Esophagus (tissue), 2 donors: ENCODE data around the gene CREB3L2. TPM values are rescaled to one million over a fixed set of nuclear protein-coding genes. Genes with fewer than 3 reads are reported as not detected.

Experiments used
- H3K27ac ChIP-seq, 2 donors: one replicate each; pipeline ENCODE4 v1.5.1; 2013; ENCODE audit warnings: low read depth in 2 of 2, mild to moderate bottlenecking in 2 of 2, inconsistent platforms in 1 of 2, low read length in 1 of 2, moderate library complexity in 1 of 2
- H3K27me3 ChIP-seq, 2 donors: one replicate each; pipeline ENCODE4 v1.6.1; 2013; ENCODE audit warnings: low read length in 2 of 2, control low read depth in 1 of 2, mild to moderate bottlenecking in 1 of 2; ENCODE audit not compliant: insufficient read depth in 2 of 2, control insufficient read depth in 1 of 2
- H3K36me3 ChIP-seq, 2 donors: one replicate each; pipeline ENCODE4 v1.6.1; 2013; ENCODE audit warnings: low read length in 1 of 2; ENCODE audit not compliant: control insufficient read depth in 2 of 2, insufficient read depth in 2 of 2
- H3K4me1 ChIP-seq, 2 donors: one replicate each; pipeline ENCODE4 v1.6.1; 2013; ENCODE audit warnings: low read length in 1 of 2; ENCODE audit not compliant: control insufficient read depth in 2 of 2, insufficient read depth in 2 of 2
- H3K4me3 ChIP-seq, 2 donors: one replicate each; pipeline ENCODE4 v1.5.1; 2013; ENCODE audit warnings: low read length in 2 of 2, mild to moderate bottlenecking in 2 of 2, low read depth in 1 of 2, moderate library complexity in 1 of 2
- H3K9me3 ChIP-seq, 2 donors: one replicate each; pipeline ENCODE4 v1.6.1; 2013; ENCODE audit warnings: mild to moderate bottlenecking in 2 of 2, low read depth in 1 of 2, low read length in 1 of 2, moderate library complexity in 1 of 2; ENCODE audit not compliant: control insufficient read depth in 2 of 2, insufficient read depth in 1 of 2
- WGBS, 2 donors: extraction: QIAGEN DNeasy Blood & Tissue Kit; methylation state at CpG; one replicate each; pipeline ENCODE4 v1.1.7; 2013; 5-methylcytosine and 5-hydroxymethylcytosine counted together
- polyA plus RNA-seq, 2 donors: library from polyadenylated mRNA; stranded (reverse); fragments of 200-250 nt; gene quantifications; one replicate each; pipeline ENCODE4 v1.2.3, GENCODE V29; 2013
- donor health status: healthy with polysubstance abuse.
- donor health status: Bipolar disorder and iron deficiency.

The CREB3L2 gene
- polyA plus RNA-seq, 2 donors = 4.9 to 7.3 TPM

DNA sequence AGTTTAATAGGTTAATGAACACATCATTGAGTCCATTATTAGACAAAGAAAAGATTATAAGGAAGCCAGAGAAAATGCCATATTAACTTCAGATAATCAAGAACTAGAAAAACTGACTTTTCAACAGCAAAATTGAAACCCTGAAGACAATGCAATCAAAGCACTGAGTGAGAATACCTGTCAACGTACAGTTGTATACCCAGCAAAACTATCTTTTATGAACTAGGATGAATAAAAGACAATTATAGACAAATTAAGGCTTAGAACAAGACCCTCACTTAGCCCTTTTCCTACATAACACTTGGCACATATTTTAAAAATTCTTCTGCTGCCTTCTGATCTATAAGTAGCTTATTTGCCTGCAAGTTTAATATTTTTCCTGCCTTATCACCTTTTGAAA is 136.1 kb downstream of the CREB3L2 start:
- Histone ChIP-seq H3K36me3 (peaks cover 0 to 2% of the 10 kb centered on the region in 2 donors), H3K9me3 (no peaks in the 10 kb centered on the region), H3K27ac (no peak overlapping the region), H3K4me1 (no peaks in the 10 kb centered on the region), H3K27me3 (no peaks in the 10 kb centered on the region), H3K4me3 (no peak overlapping the region)
- 97 to 100% methylated on average over 1 of the region's 1 CpG for WGBS, 2 donors

DNA sequence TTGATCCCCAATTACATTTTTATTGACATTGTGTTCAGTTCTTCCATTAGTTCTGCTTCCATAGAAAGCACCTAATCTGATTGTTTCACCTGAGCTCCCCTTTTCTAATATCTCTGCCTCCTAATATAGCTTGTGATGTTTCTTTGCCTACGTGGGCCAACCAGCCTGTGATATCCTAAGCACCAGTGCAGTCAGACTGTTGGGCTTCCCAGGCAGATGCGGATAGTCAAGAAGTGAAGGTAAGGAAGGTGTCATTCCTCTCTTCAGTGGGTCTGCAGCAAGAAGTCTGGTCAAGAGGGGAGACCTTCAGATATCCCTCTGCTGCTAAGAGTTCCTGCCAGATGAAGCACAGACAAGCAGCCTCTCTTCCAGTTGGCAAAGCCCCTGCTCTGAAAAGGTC is 138.9 kb downstream of the CREB3L2 start:
- WGBS, 2 donors = 94 to 95% methylated on average over 2 of the region's 2 CpGs
- Histone ChIP-seq H3K27ac (no peak overlapping the region), H3K4me1 (no peaks in the 10 kb centered on the region), H3K36me3 (peaks cover 2 to 3% of the 10 kb centered on the region in 2 donors), H3K4me3 (no peak overlapping the region), H3K9me3 (no peaks in the 10 kb centered on the region), H3K27me3 (no peaks in the 10 kb centered on the region)

DNA sequence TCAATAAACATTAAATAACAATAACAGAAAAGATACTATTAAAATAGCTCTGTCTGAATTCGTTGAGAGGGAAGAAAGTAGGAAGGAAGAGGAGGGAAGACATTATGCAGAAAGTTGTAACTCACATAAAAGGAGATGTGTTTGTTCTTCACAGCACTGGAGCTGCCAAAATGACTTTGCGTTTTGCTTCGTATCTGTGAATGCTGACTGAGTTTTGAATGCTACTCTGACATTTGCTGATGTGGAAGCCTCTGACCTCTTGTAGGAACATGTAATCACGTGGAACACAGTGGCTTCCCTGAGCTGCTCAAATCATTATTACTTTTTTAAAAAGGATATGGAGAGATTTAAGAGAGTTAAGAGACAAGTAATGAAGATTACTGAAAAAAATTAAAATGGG is 139.5 kb downstream of the CREB3L2 start:
- no peak overlapping the region for H3K27ac ChIP-seq
- H3K9me3 ChIP-seq = no peaks in the 10 kb centered on the region
- H3K27me3 ChIP-seq = no peaks in the 10 kb centered on the region
- no peaks in the 10 kb centered on the region for H3K4me1 ChIP-seq
- H3K4me3 ChIP-seq = no peak overlapping the region
- H3K36me3 ChIP-seq = peaks cover 2 to 3% of the 10 kb centered on the region in 2 donors
- 56 to 59% methylated on average over 4 of the region's 4 CpGs for WGBS, 2 donors

DNA sequence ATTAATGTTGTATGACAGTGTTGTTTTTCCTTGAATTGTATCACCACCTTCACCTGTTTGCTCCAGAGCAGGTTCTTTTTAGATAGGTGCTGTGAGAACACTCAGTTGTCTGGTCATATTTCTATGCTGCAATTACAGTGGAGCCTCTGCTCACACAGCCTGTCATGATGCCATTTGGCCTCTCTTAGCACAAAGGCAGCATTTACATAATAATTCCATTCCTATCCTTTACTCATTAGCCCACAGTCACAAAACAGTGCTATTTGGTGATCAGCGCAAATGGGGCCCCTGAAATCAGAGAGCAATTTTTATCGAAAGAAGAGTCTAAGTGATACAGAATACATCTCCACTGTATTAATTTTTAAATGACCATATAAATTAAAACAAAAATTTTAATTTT is 141.3 kb downstream of the CREB3L2 start:
- Histone ChIP-seq H3K4me3 (no peak overlapping the region), H3K36me3 (peaks cover 2 to 3% of the 10 kb centered on the region in 2 donors), H3K27ac (no peak overlapping the region), H3K4me1 (no peaks in the 10 kb centered on the region), H3K9me3 (no peaks in the 10 kb centered on the region), H3K27me3 (no peaks in the 10 kb centered on the region)
- WGBS, 2 donors = 95 to 99% methylated on average over 2 of the region's 2 CpGs

DNA sequence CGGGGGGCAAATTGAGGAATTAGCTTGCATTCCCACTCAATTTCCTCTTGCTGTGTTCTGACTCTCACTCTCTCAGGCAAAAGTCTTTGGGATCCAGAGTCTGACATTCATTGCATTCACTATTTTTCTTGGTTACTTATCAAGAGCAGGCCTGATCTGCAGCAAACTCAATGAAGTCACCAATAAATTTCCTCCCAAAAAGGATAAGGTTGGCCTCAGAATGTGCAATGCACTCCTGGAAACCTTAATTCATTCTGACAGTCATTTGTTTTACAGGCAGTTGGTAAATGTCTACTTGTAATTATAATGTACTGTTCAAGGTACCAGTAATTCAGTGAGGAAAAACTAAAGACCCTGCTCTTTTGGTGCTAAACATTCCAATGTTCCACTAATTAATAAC is 148.8 kb downstream of the CREB3L2 start:
- Histone ChIP-seq H3K4me1 (no peaks in the 10 kb centered on the region), H3K4me3 (no peak overlapping the region), H3K27ac (no peak overlapping the region), H3K36me3 (no peaks in the 10 kb centered on the region), H3K9me3 (no peaks in the 10 kb centered on the region), H3K27me3 (no peaks in the 10 kb centered on the region)
- WGBS, 2 donors = 96 to 97% methylated on average over 1 of the region's 1 CpG

DNA sequence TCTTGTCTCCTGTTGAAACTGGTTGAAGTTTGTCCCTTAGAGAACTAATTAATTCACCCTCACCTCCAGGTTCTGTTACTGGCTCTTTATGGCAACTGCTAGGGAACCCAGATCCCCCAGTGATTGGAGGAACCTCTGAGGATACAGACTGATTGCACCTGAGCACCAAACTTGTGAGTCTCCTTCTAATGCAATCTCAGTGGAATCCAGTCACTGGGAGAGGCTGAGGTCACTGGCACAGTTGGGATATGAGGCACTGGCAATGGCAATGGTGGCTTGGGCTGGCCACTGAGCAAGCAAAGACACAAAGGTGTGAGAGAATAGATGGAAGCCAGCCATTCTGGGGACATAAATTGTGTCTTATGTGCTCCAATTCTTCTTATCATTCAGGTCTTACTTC is 149.8 kb downstream of the CREB3L2 start:
- no peaks in the 10 kb centered on the region for H3K27me3 ChIP-seq
- H3K4me3 ChIP-seq = no peak overlapping the region

DNA sequence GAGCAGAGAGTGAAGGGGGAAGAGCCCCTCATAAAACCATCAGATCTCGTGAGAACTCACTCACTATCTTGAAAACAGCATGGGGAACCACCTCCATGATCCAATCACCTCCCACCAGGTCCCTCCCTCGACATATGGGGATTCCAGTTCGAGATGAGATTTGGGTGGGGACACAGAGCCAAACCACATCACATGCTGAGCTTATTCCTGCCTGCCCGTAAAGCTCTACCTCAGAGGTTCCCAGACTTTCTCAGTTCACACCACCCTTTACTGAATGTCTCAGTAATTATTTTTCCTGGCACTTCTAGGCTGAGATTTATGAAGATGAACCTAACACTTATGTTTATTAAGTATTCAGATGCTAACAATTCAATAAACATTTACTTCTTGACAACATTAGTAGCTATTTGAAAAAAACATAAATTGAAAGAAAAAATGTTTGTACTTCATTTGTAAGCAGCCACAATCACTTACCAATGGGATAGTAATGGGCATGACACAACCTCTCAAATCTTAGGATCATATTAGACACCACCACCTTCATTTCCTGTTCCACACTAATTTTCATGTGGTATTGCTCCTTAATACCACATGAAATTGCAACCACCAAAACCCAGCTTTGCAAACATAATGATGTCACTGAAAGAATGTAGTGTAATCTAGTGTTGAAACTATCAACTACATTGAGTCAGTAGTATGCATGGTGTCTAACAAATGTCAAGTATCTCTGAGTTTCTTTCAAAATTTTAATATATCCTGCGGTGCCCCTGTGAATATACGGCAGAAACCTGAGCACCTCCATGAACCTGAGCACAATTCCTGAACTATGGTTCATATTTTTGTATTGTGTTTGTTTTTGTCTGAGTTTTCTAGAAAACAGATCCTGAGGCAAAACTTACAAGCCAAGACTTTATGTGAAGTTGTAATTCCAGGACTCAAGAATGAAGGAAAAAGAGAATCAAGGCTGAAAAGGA is 150.6 kb downstream of the CREB3L2 start:
- Histone ChIP-seq H3K36me3 (no peaks in the 10 kb centered on the region), H3K4me3 (no peak overlapping the region), H3K9me3 (no peaks in the 10 kb centered on the region), H3K27me3 (no peaks in the 10 kb centered on the region), H3K4me1 (peaks cover 0 to 3% of the 10 kb centered on the region in 2 donors), H3K27ac (no peak overlapping the region)
- 80 to 84% methylated on average over 6 of the region's 6 CpGs for WGBS, 2 donors

More for the DNA sequence above, 149.8 kb downstream of the CREB3L2 start:
- Histone ChIP-seq H3K9me3 (no peaks in the 10 kb centered on the region), H3K4me1 (no peaks in the 10 kb centered on the region), H3K36me3 (no peaks in the 10 kb centered on the region), H3K27ac (no peak overlapping the region)

DNA sequence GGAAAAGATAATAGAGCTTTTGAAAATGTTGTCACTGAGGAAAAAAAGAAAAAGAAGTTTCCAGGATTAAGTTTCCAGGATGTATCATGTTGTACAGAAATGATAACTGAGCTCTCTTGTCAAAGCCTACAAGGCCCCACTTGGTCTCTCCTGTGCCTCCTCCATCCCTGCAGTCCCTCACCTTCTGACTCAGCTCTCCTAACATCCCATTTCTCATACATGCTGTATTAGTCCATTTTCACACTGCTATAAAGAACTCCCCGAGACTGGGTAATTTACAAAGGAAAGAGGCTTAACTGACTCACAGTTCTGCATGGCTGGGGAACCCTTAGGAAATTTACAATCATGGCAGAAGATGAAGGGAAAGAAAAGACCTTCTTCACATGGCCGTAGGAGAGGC is 151.3 kb downstream of the CREB3L2 start:
- Histone ChIP-seq H3K4me1 (peaks cover 0 to 4% of the 10 kb centered on the region in 2 donors), H3K36me3 (no peaks in the 10 kb centered on the region), H3K4me3 (no peak overlapping the region), H3K9me3 (no peaks in the 10 kb centered on the region), H3K27me3 (peaks cover 0 to 2% of the 10 kb centered on the region in 2 donors), H3K27ac (no peak overlapping the region)
- WGBS, 2 donors = 47 to 64% methylated on average over 2 of the region's 2 CpGs

DNA sequence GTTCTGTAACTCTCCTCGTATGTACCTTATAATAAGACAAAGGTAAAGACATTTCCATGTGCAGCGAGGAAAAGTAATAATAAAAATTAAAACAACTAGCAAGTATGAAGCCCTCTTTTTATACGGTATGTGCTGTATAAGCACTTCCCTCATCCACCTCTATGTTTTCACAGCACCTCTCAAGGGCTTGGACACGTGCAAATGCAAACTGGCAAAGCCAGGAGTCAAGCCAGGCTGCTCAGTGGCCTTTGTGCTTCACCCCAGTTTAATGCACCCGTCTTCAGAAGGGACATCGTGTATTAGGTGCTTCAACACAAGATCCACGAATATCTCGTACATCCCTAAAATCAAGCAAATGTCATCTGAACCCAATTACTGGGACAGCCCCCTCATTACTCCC is 153.8 kb downstream of the CREB3L2 start:
- no peak overlapping the region for H3K27ac ChIP-seq
- H3K27me3 ChIP-seq = peaks cover 0 to 2% of the 10 kb centered on the region in 2 donors
- H3K36me3 ChIP-seq = no peaks in the 10 kb centered on the region
- no peak overlapping the region for H3K4me3 ChIP-seq
- peaks cover 0 to 4% of the 10 kb centered on the region in 2 donors for H3K4me1 ChIP-seq
- no peaks in the 10 kb centered on the region for H3K9me3 ChIP-seq
- WGBS, 2 donors = 75 to 77% methylated on average over 8 of the region's 8 CpGs

DNA sequence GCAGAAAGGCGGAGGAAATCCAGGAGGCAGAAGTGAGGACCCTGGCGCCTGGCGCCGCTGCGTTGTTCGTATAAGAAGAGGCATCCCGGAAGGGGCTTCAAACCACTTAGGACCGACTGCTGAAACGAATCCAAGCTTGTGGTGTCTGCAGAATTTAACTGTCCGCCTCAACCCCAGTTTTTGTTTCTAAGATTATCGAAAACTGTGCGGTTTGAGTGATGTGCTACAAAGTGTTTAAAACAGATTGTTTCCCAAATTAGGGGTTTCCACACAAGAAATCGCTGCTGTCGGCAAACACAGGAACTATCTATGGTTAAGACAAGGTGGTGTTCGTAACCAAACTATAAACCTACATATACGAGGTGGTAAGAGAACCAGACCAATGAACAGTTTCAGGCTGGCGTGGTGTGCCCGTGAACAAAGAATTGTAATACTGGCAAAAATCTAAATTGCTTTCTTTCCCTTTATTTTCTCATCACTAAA is 154.3 kb downstream of the CREB3L2 start:
- 35 to 48% methylated on average over 18 of the region's 18 CpGs for WGBS, 2 donors
- H3K4me3 ChIP-seq = no peak overlapping the region
- peaks cover 0 to 2% of the 10 kb centered on the region in 2 donors for H3K27me3 ChIP-seq
- no peaks in the 10 kb centered on the region for H3K36me3 ChIP-seq
- peaks cover 0 to 4% of the 10 kb centered on the region in 2 donors for H3K4me1 ChIP-seq
- no peak overlapping the region for H3K27ac ChIP-seq
- H3K9me3 ChIP-seq = no peaks in the 10 kb centered on the region
